Effector CD4-positive, alpha-beta T cell (primary cell): ENCODE measurements around the gene XKR7. TPM values are rescaled to one million over a fixed set of nuclear protein-coding genes. Genes with fewer than 3 reads are reported as not detected.
"Not testable (repeated sequence)": the region's sequence is repeated elsewhere in the genome, so short reads cannot be mapped to it uniquely, and the experiment has no call there.

ENCODE experiments used
- DNase-seq: peaks from one replicate; pipeline ENCODE4 v3.0.0-alpha.2; 2020
- total RNA-seq: gene quantifications from one replicate; lab custom pipeline; 2026; lab: John Stamatoyannopoulos, UW

The XKR7 gene
- not detected for total RNA-seq

GRCh38 chr20:31967830-31968249, at the start of gene XKR7:
Gene XKR7 (plus strand): TSS chr20:31968151. CDS start chr20:31968176, 25 bp downstream.
- DNase-seq: no peak

GRCh38 chr20:31918466-31919105, 49.4 kb upstream of the XKR7 start:
- no peak for DNase-seq

DNA sequence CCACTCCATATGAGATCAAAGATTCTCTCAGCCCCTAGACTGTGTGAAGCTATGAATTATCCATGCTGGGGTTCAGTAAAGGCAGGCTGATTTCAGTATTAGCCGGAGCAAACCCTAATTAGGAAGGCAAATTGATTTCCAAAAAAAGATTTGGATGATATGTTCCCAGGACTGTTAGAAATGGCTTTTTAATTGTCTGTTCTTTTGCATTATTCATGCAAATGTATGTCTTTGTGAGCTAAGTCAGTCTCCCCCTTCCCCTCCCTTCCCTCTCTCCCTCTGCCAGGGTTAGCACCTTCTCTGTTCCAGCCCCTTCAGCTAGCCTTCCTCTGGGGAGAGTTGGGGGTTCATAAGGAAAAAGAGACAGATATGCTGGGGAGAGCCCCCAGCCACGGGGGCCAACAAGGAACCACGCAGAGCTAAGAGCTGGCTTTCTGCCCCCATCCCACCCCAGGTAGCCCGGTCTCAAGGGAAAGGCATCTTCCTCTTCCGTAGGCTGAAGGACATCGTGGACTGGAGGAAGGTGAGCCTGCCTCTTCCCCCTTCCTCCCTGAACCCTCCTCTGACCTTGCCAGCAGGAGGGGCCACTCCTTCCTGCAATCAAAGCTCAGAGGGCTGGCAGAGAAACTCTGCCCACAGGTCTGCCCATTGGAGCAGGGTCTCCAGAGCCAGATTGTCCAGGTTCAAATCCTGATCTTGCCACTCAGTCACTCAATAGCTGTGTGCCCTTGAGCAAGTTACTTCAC, 48.4 kb upstream of the XKR7 start:
- no peak for DNase-seq

GRCh38 chr20:31920275-31920855, 47.6 kb upstream of the XKR7 start:
- no peak for DNase-seq

DNA sequence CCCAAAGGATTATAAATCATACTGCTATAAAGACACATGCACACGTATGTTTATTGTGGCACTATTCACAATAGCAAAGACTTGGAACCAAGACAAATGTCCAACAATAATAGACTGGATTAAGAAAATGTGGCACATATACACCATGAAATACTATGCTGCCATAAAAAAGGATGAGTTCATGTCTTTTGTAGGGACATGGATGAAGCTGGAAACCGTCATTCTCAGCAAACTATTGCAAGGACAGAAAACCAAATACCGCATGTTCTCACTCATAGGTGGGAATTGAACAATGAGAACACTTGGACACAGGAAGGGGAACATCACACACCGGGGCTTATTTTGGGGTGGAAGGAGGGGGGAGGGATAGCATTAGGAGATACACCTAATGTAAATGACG, 46.5 kb upstream of the XKR7 start:
- not testable (repeated sequence) for DNase-seq

GRCh38 chr20:31922181-31922580, 45.8 kb upstream of the XKR7 start:
- DNase-seq: no peak

- DNase-seq: no peak
These were observed 45.4 kb upstream of the XKR7 start for GRCh38 chr20:31922588-31922987.

DNA sequence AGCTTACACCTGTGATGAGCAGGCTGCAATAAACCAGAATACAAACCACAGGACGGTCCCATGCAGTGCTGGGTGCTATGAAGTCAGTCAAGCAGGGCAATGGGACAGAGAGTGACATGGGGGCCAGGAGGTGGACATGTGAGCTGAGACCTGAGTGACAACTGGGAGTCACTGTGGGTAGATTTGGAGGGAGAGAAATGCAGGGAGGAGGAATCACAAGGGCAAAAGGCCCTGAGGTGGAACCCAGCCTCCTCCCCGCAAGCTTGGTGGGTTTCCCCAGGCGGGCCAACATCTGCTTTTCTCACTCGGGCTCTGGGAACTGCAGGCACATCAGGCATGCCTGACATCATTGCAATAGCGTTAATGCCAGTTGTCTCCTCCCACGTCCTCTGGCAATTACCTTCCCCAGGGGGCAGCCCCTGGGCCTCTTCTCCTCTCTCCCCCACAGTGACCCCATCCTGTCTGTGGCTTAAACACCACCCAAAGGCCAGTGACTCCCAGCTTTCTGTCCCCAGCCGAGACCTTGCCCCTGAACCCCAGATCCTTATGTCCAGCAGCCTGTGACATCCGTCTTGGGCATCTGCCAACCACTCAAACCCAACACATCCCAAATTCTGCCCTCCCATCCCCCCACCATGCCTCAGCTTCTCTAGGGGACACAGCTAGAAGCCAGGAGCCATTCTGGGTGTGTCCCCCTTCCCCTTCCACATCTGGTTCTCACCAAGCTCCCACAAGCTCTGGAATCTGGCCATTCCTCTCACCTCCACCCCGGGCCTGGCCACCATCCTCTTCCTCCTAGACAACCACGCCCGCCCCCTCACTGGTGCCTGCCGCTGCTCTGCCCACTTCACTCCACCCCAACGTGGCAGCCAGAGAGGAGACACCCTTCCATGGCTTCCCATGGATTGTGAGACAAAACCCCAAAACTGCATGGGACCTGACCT, 44.3 kb upstream of the XKR7 start:
- DNase-seq: no peak

GRCh38 chr20:31924561-31924960, 43.4 kb upstream of the XKR7 start:
- no peak for DNase-seq

- no peak for DNase-seq
These were observed 42.3 kb upstream of the XKR7 start for GRCh38 chr20:31925631-31926030.

- no peak for DNase-seq
These were observed 41.5 kb upstream of the XKR7 start for GRCh38 chr20:31926493-31926892.

GRCh38 chr20:31927627-31928159, 40.3 kb upstream of the XKR7 start:
- no peak for DNase-seq

DNA sequence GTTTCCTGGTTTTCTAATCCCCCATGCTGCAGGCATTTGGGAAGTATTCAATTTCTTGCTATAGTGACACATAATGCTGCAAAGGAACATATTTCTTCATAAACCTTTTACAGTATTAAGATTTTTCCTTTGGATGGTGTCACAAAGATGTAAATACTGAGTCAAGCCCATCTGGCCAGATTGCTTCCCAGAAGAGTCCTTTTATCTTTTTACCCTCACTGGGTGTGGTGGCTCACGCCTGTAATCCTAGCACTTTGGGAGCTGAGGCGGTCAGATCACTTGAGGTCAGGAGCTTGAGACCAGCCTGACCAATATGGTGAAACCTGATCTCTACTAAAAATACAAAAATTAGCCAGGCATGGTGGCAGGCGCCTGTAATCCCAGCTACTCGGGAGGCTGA, 38.3 kb upstream of the XKR7 start:
- DNase-seq: not testable (repeated sequence)

- DNase-seq: no peak
These were observed 37.2 kb upstream of the XKR7 start for GRCh38 chr20:31930779-31931178.

DNA sequence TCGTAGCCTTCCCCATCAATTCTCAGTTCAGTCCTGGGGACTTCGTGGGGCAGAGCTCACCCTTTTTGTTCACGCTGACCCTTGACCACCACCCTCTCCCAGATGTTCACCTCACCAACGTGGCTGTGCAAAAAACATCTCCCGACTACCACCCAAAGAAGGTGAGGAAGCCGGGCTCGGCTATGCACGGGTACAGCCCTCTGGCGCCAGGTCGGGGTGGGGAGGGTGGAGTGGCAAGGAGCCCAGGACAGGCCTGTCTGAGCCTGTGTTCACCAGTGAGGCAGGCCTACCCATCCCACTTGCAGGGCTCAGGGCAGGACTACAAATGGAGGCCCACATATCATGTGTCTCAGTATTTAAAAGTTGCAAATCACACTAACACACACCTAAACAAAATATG, 34.3 kb upstream of the XKR7 start:
- DNase-seq: no peak

DNA sequence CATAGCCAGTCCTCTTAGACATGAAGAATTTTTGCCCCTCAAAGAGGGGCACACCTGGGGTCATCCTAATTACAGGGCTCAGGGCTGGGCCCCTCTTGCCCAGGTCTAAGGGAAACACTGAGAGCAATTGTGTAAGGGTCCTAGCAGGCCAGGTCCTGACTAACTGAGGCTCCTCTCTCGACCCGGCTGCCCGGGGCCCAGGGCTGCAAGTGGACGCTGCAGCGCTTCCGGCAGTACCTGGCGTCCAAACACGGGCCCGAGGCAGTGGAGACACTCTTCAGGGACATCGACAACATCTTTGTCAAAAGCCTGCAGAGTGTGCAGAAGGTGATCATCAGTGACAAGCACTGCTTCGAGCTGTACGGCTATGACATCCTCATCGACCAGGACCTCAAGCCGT, 33.5 kb upstream of the XKR7 start:
- no peak for DNase-seq

GRCh38 chr20:31934968-31935764, 32.8 kb upstream of the XKR7 start:
- DNase-seq: no peak

GRCh38 chr20:31936420-31936819, 31.5 kb upstream of the XKR7 start:
- no peak for DNase-seq

DNA sequence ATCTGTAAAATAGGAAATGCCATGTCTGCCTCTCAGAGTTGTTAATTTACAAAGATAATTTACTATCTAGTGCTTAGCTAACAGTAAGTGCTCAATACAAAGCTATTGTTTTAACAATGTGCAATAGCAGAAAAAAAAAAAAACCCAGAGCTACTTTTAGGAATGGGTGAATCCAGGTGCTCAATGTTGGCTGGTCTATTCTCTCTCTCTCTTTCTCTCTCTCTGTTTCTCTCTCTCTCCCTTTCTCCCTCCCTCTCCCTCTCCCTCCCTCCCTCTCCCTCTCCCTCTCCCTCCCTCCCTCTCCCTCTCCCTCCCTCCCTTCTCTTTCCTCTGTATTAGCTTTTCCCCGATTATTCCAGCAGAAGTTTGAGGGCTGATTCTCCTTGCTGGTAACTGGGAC, 30.1 kb upstream of the XKR7 start:
- no peak for DNase-seq

DNA sequence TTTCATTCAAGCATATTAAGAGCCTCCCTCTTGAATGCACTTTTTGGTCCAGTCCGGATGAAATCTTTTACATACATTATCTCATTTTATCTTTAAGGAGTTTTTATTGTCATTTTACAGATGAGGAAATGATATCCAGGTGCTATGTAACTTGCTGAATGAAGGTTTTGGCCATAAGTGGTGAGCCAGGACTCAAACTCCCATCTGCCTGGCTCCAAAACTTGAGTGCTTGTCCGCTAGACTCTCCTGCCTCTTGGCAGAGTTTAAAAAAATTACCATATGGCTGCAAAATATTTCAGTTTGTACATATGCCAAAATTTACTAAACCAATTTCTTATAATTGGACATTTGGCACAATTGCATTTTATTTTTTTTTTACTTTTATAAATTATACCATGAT, 28.3 kb upstream of the XKR7 start:
- DNase-seq: no peak

GRCh38 chr20:31943052-31943471, 24.9 kb upstream of the XKR7 start:
- no peak for DNase-seq

GRCh38 chr20:31945319-31945718, 22.6 kb upstream of the XKR7 start:
- DNase-seq: no peak
